GM08714 (cell line): ENCODE data around the gene CETN2.
"Not testable (repeated sequence)": the region's sequence is repeated elsewhere in the genome, so short reads cannot be mapped to it uniquely, and the experiment has no call there.

Source experiments
- H3K4me3 ChIP-seq: fragments of 200-500 bp; sonication (Bioruptor generic); 2 replicates; pipeline ENCODE4 v1.5.1; 2014; ENCODE audit warnings: mild to moderate bottlenecking, low read length, inconsistent platforms
- ZNF274 ChIP-seq: IDR thresholded peaks from 2 replicates; pipeline ENCODE4 v1.6.1; 2012; ENCODE audit warnings: mild to moderate bottlenecking, low read depth, low read length

Gene CETN2

DNA sequence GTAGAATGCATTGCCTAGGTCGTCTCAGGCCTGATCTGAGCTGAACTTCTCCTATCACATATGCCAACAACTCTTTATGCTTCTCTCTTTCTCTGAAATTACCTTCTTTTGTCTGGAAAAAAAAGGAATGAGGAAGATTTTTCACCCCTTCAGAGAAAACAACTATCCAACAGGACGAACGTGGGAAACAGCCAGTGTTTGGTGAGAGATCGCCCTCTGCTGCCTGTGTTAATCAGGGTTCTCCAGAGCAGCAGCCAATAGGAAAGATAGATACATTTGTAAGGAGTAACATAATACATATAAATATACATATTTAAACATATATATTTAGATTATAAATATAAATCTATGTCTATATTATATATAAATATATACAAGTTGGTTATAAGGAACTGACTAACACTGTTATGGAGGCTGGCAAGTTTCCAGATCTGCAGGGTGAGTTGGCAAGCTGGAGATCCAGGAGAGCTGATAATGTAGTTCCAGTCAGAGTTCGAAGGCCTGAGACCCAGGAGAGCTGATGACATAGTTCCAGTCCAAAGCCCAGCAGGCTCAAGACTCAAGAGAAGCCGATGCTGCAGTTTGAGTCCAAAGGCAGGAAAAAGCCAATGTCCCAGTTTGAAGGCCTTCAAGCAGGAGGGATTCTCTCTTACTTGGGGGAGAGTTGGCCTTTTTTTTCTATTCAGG lies 13.3 kb downstream of the CETN2 start:
- no peak overlapping the region for H3K4me3 ChIP-seq
- no peak for TF ChIP-seq ZNF274

DNA sequence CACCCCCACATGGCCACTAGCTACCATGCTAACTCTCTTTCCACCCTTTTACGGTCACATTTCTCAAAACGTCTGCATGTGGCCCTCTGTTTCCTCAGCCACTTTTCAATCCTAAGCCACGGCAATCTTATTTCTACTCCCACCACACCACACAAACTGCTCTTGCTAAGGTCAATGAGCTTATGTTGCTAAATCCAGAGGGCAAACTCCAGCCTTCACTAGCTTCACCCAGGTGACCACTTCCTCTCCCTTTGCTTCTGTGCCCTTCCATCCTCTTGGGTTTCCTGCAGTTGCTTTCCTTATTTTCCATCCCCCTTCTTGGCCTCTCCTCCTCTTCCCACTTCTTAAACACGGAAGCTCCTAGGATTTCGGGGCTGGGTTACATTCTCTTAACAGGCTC lies 16.5 kb downstream of the CETN2 start:
- H3K4me3 ChIP-seq = no peak overlapping the region
- TF ChIP-seq ZNF274 = no peak

DNA sequence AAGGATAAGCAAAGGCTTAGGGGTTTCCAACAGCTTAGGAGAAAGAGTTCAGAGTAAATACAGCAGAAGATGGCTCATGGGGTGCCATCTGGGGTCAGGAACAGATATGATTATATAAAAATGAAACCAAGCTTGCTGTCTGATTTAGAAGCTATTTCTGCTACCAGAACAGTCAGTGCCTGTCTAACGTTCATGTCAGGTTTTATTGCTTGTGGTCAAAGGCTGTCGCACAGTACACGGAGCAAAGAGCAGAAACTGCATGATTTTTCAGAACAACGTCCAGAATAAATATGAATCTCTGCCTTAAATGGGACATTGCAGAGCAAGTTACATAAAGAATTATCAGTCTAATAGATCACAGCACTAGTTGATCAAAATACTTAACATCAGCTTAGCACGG lies 17.4 kb downstream of the CETN2 start:
- TF ChIP-seq ZNF274 = no peak

DNA sequence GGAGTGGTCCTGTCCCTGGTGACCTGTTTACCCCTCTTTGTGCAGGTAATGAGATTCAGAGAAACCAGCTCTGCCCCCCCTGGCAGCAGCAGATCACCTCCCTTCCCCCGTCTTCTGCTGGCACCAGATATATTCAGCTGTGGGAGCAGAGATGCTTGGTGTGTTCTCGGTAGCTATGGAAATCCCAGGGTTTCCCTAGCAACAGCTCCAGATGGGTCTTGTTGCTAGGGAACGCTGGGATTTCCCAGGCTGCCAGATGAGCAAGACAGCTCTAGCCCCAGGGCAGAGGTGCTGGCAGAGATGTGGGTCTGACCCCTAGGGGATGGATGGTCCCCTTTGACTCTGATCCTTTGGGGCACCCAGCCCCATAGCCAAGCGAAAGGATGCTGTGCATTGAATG lies 20.2 kb downstream of the CETN2 start:
- no peak for TF ChIP-seq ZNF274
- no peak overlapping the region for H3K4me3 ChIP-seq

More for the DNA sequence above, 17.4 kb downstream of the CETN2 start:
- H3K4me3 ChIP-seq = no peak overlapping the region

DNA sequence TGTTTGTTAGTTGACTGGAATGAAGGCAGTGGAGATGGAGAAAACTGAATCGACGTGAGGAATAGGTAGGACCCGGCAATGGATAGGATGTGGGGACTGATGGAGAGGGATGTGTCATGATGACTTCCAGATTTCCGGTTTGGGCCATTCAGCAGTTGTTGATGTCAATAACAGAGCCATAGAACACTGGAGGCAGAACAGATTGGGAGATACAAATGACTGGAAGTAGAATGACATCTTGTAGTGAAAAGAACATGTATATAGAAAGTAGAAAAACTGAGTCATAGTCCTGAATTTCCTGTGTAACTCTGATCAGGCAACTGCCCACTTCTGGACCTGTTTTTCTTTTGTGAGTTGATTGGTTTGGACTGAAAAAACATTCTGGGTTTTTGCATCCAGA lies 24.5 kb downstream of the CETN2 start:
- H3K4me3 ChIP-seq = no peak overlapping the region
- no peak for TF ChIP-seq ZNF274

DNA sequence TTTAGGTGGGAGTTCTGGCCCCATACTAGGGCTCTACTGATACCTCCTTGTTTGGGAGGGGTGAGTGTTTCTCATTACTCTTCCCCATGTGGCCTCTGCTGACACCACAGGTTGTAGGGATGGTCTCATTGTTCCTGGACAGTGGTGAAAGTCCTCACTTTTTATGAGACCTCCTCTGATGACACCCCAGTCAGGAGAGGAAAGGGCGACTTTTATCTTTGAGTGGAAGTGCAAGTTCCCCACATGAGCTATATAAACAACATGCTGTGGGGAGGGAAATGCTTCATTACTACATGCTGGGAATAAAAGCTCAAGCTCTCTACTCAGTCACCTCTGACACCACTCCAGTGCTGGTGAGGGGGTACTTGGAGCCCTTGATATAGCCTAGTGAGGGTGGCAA lies 31.6 kb downstream of the CETN2 start:
- no peak overlapping the region for H3K4me3 ChIP-seq
- TF ChIP-seq ZNF274 = no peak

DNA sequence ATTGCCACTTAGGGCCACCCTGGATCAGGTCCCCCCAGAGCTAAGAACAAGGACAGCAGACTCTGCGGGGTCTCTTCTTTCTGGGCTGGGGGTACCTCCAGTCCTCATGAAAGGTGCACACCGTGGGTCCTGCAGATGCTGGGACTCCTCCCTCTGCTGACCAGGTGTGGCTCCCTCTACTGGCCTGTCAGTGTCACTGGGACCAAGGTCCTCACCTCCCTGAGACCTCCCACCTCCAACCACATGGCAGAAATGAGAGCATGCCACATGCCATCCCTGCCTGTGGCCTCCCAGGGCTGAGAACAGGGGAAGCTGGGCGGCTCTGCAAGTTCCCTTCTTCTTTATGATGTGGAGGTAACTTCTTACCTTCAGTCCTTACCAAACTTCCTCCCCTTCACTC lies 43.5 kb downstream of the CETN2 start:
- not testable (repeated sequence) for H3K4me3 ChIP-seq
